ENCODE data around the gene SLC6A8. TPM values are rescaled to one million over a fixed set of nuclear protein-coding genes. Genes with fewer than 3 reads are reported as not detected.
"Not testable (repeated sequence)": the region's sequence is repeated elsewhere in the genome, so short reads cannot be mapped to it uniquely, and the experiment has no call there.

The SLC6A8 gene
- total RNA-seq, 1 experiment from 2014 or later = 61.3 TPM

DNA sequence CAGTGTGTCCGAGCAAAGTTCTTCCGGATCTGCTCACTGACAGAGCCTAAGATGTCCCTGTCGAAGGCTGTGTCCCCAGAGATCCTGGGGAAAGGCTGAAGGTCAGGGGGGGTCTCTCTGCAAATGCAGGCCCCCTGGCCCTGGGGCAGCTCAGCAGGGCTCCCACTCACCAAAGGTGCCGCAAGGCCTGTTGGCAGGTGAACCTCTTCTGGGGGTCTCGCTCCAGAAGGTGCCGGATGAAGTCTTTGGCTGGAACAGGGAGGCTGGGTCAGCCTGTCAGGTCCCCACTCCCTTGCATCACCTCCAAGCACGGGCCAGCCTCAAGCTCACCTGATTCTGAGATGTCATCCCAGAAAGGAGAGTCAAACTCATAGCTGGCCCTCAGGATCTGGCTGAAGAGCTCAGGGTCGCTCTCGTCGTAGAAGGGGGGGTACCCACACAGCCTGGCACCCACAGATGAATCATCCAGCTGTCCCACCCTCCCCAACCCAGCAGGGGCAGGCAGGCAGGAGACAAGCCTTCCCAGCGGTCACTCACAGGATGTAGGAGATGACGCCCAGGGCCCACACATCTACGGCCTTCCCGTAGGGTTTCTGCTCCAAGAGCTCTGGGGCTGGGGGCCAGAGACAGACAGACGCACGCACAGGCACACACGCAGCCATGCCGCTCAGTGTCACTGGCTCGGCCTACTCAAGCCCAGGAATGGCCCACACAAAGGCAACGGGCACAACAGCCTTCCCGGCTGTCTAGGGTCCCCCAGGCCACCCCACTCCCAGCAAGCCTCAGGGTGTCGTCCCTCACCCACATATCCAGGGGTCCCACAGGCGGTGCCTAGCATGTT is 16.8 kb upstream of the SLC6A8 start:
- DNase-seq (ENCODE audit: low read depth) = no peak

DNA sequence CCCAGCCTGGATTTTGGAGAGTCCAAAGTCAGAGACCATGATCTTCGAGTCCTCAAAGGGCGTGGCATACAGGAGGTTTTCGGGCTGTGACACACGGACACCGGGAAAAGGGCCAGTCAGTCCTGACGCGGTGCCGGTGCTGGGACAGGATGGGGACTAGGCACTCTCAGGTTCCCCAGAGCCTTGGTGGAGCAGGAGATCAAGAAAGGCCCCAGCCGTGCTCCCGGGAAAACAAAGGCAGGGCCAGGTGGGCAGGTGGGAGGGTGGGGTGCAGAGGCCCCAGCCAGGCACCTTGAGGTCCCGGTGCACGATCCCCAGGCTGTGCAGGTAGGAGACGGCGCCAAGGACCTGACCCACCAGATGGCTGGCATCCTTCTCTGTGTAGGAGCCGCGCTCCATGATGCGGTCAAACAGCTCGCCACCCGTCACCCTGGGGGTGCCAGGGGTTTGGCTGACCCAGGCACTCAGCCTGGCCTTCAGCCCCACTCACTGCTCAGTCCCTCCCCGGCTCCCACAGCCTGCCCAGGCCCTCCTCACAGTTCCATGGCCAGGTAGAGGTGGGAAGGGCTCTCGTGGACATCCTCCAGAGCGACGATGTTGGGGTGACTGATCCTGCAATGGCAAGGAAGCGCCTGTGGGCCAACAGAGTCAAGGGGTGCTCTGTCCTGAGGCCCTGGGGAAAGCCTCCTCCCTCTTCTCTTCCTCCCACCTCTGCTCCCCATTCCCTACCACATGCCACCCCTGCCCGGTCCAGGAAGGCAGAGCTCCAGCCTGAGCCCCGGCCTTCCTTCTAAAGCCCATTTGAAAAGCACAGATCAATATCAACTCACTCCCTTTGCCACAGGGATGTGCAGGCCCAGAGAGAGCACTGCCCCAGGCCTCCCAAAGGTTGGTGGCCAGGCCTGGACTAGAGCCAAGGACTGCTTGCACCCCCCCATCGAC is 15.9 kb upstream of the SLC6A8 start:
- no peak for DNase-seq (ENCODE audit: low read depth)

DNA sequence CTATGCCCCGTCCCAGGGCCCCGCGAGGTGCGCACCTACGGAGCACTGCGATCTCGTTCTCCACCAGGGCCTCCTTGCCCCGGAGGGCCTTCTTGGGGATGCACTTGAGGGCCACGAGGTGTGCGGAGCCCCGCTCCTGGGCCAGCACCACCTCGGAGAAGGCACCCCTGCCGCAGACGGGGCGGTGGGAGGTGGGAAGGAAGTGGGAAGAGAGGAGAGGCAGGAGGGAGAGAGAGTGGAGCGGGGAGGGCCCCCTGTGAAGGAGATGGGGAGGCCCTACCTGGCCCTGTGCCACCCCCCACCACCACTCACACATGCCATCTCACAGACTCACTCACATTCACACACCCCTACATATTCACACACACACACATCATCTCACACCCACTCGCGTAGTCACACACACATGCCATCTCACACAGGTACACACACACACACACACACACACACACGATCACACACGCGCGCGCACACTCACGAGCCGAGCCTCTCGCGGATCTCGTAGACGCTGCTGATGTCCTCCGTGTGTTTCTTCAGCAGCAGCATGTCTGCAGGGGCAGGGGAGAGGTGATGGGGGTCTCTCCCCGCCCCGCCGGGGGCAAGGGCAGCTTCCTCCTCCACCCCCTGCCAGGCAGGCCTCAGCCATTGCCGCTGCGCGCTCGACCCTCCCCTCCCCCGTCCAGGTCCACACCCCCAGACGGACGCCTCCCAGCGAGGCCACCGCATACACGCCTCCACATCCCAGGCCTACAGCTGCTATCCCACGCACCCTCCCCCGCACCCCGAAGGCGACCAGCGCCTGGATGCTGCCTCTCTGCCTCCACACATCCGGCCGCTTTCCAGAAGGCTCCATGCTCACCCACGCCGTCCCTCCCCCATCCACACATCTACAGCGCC is 14.9 kb upstream of the SLC6A8 start:
- DNase-seq (ENCODE audit: low read depth) = no peak

DNA sequence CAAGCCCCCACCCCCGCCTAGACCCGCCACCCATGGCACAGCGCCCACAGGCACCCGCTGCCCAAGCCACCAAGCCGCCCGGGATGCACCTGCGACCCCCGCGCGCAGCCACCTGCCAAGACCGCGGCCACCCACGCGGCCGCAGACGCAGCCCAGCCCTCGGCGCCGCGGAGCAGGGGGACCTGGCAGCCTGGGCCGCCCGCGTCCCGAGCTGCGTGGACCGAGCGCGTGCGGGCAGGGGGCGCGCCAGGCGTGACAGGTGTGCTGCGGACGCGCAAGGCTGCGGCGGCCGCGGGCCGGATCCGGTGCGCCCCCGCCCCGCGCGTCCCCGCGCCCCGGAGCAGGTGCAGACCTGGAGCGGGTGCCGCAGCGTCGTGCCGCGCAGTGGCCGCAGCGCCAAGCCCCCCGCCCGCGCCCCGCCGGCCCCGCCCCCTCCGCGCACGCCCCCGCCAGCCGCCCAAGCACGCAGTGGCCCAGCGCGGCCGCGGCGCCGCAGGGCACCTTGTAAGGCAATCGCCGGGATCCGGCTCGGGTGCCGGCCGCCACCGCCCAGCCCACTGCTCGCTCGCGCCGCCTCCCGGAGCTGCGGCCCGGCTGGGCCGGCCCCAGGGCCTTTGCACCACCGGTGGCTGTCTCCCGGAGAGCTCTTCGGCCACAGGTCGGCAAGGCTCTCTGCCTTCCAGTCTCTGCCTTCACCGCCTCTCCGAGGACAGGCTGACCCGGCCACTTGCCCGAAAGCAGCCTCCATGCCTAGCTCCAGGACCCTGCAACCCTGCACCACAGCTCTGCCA is 14.1 kb upstream of the SLC6A8 start, which contains the start of gene PNCK:
Gene PNCK (minus strand): TSS at position 386 of the 791 bp plus-strand sequence. CDS start 737 bp downstream, outside the sequence.
- no peak for DNase-seq (ENCODE audit: low read depth)

DNA sequence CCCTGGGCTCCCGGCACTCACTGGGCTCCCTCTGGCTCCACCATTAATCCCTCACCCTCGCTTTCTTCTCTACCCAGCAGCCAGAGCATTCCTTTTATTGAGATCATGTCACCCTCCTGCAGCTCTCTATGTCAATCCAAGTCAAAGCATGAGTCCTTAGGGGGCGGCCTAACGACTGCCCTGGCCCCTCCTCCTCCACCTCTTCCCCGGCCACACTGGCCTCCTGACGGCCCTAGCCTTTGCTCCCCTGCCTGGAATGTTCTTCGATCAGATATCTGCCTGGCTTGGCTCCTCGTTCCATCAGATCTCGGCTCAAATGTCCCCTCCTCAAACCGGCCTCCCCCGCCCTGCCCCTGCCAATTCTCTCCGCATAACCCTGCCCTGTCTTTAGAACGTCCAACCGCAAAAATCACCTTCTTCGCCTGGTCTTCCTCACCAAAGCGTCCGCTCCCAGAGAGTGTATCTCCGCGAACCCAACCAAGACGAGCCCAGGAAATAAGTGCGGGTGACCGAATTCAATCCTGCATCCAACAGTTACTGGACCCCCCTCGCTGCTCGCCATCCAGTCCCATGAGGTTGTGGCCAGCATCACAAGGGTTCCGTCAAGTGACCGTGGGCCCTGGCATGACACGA is 13.4 kb upstream of the SLC6A8 start:
- no peak for DNase-seq (ENCODE audit: low read depth)

DNA sequence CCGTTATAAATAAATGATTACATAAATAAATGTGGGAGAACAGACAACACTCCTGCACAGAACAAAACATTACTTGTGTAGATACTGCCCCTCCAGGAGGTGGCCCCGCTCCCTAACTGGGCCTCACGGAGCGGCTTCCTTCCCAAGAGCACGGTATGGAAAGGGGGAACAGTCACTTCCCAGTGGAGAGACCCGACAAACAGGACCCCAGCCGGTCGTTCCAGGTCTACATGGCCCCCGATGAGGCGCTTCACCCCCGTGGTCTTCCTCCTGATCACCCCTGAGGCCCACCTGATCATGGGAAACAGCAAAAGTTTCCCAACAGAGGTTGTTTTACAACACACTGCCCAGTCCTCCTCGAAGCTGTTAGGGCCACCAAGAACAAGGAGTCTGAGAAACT is 6.6 kb upstream of the SLC6A8 start:
- no peak for DNase-seq (ENCODE audit: low read depth)

DNA sequence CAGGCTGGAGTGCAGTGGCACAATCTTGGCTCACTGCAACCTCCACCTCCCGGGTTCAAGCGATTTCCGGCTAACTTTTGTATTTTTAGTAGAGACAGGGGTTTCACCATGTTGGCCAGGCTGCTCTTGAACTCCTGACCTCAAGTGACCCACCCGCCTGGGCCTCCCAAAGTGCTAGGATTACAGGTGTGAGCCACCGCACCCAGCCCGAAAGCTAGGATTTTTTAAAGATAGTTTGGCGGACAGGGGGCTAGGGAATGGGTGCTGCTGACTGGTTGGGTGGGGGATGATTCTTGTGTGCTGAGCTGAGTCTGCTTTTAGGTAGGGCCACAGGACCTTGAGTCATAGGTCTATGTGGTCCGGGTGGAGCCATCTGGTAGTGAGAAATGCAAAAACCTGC is 4.2 kb upstream of the SLC6A8 start:
- not testable (repeated sequence) for DNase-seq (ENCODE audit: low read depth)

DNA sequence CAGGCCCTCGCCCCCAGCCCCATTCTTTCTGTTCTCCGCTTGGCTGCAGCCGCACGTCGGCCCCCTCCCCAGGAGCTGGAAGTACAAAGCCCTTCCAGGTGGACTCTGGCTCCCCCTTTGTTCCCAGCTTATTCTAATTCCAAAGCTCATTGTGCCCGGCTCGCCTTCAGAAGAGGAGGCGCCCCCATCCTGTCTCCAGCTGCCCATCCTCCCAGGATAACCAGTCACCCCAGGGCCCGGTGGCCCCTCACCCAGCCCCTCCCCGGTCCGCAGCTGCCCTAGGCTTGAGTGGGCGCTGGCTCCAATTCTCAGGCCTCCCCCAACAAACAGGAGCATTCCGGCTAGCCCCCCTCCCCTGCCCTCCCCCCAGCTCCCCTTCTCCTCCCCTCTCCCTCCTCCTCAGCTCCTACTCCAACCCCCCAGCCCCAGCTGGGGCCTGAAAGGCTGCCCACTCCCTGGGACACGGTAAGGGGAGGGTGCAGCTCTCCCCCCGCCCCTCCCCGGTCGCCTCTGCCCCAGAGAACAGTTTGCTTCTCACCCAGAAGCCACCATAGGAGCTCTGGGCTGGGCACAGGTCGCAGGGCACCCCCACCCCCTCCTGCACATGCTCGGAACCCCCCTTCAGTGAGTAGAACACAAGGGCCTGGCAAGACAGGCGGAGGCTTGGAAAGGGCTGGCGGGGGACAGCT is 3.1 kb upstream of the SLC6A8 start:
- no peak for DNase-seq (ENCODE audit: low read depth)

DNA sequence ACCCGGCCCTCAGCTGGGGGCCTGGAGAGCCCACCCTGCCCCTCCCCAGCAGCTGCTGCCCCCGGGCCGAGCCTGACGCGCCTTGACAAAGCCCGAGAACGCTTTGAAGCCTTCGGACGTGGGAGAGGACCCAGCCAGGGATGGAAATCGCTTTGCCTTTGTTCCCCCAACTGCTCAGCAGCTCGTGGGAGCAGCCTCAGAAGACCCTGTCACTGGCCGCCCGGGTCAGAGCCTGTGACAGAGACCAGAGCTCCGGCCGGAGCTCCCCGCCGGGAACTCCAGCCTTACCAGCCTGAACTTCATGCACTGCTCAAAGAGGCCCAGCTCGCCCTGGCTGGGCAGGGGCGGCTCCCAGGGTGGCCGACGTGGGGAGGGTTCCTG is 2.6 kb upstream of the SLC6A8 start:
- DNase-seq (ENCODE audit: low read depth) = no peak

DNA sequence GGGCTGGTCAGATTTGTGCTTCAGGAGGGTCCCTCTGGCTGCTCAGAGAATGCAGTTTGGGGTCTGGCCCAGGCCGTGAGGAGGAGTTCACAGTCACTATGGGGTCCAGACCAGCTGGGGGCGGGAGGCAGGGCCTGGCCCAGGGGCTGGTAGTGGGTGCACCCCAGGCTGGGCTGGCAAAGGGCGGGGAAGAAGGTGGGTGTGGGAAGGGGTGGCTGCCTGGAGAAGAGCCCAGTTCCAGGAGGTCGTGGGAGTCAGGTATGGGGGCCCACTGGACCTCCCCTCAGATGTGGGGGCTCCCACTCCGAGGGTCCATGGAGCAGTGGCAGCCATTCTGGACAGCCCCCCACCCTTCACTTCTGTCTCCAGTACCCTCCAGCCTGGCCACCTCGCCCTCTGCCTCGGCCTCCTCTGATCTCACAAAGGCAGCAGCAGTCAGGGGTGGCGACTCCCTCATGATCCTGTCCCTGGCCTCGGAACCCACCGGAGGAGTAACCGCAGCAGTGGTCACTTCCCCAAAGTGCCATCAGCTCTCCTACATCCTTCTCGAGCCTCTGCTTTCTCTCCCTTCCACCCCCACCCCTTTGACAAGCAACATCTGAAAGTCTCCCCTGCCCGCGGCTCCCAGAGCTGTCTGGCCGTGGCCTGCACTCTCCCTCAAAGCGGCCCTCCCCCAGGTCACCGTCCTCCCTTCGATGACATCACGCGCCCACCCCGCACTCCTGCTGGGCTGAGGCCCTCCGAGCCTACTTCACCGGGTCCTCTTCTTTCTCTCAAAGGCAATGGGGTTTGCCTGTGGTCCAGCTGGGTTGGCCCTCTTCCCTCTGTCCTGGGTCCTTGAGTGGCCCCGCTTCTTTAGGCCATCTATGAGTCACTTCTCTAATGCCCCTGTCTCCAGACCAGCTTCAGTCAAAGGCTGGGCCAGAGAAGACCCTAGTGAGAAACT is 1.7 kb upstream of the SLC6A8 start:
- DNase-seq (ENCODE audit: low read depth) = no peak

DNA sequence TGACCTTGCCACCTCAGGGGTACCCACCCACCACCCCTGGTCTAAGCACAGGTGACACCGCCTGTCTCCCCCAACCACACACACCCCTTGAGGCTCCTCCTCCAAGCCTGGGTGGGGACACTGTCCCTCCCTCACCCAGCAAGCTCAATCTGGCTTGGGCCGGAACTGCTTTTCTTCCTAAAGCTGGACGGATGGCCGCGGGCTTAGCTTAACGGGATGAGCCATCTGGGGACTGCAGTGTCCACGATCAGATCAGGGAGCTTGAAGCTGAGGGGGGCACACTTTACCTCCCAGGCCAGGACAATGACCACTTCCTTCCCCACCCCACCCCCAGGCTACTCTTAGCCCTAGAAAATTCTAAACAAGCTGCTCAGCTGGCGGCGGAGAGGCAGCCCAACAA is 1.0 kb upstream of the SLC6A8 start:
- no peak for DNase-seq (ENCODE audit: low read depth)

DNA sequence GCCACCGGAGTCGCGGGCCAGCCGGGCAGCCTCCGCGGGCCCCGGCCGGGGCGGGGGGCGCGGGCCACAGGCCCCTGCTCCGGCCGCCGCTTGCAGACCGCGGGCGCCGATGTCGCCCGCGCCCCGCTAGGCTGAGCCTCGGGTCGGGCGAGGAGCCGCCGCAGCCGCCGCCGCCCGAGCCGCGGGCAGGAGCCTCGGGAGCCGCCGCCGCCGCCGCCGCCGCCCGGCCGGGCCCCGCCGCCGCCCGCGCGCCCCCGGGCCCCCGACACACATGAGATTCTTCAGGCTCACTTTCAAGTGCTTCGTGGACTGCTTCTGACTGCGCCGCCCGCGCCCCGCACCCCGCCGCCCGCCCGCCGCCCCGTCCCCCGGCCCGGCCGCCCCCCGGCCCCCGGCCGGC is 345 bp downstream of the SLC6A8 start:
- no peak for DNase-seq (ENCODE audit: low read depth)

DNA sequence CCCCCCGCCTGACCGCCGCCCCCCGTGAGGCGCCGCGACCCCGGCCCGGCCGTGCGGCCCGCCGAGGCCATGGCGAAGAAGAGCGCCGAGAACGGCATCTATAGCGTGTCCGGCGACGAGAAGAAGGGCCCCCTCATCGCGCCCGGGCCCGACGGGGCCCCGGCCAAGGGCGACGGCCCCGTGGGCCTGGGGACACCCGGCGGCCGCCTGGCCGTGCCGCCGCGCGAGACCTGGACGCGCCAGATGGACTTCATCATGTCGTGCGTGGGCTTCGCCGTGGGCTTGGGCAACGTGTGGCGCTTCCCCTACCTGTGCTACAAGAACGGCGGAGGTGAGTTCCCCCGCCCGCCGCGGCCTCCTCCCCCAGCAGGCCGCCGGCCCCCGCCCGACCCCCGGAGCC is 780 bp downstream of the SLC6A8 start:
- no peak for DNase-seq (ENCODE audit: low read depth)

DNA sequence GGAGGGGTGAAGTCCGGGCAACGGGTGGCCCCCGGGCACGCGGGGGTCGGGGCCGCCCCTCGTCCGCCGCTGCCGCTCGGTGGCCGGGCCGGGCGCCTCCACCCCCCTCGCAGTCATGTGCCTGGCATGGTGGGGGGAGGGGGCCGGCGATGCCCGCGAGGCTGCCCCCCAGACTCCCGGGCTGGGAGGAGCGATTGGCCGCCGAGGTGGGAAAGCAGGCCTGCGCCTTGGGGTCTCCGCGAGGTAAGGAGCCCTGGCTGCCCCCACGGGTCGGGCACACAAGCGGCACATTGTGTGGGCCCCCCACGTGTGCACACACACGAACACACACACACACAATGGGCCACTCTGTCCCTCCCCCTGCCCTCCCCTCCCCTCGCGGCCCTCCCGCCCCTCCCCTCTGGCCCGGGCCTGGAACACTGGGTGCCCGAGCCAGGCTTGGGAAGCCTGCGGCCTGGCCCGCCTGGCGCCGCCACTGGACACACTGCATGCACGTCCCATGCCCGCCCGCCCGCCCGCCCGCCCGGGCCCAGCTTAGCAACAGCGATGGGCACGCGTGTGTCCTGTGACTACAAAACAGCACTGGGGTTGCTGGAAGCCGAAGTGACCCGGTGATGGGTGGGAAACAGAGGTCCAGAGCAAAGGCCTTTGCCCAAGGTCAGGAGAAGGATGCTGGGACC is 1.3 kb downstream of the SLC6A8 start:
- DNase-seq (ENCODE audit: low read depth) = no peak

DNA sequence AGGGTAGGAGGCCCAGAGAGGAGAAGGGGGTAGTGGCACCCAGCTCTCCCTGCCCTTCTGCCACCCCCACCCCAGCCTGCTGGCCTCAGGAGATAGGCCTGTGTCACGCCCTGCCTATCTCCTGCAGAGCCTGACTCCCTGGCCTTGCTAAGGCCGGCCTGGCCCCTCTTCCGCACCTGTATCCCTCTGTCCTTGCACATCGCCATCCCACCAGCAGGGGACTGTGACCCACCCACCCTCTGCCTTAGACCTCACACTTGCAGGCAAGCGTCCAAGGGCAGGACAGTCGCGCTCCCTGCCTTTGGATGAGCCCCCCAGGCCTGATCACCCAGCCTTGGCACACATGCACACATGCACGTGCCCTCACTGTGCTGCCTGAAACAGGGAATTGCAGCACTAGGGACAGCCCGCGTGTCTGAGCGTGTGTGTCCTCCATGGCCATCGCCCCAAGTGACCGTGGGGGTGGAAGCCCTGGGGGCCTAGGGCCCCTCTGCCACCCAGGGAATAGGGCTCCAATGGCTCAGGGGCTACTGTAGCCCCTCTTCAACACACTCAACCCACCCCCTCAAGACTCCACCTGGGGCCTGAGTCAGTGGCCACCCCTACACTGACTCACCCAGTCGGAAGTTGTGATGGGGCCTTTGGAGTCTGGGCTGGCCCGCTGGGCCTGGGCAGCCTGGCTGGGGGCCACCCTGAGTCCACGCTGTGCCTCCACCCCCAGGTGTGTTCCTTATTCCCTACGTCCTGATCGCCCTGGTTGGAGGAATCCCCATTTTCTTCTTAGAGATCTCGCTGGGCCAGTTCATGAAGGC is 2.1 kb downstream of the SLC6A8 start:
- DNase-seq (ENCODE audit: low read depth) = peak; percentile 53

DNA sequence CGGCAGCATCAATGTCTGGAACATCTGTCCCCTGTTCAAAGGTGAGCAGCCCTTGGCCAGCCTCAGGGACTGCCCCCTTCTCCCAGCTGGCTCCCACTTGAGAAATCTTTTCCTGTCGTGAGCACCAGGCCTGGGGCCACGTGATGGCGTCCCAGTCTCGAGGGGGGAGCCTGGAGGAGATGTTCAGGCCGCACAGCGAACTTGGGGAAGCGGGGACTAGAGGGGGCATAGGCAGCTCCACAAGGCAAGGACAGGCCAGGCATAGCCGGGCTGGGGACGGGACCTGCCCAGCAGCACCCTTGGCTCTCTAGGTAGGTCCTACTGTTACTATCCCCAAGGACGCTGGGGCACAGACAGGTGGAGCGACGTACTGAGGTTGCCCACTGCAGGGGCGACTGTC is 2.7 kb downstream of the SLC6A8 start:
- no peak for DNase-seq (ENCODE audit: low read depth)
